Body of pancreas (tissue), 4 donors: ENCODE results near the gene SLC22A23. TPM values are rescaled to one million over a fixed set of nuclear protein-coding genes. Genes with fewer than 3 reads are reported as not detected.
A peak's percentile ranks its signal among the peaks of the same experiment; 100 is the strongest.

ENCODE experiments used
- ATAC-seq: fragments of 150-250 bp; one replicate; pipeline ENCODE4 v1.9.1; 2016
- DNase-seq, 4 donors: peaks; one replicate each; pipeline ENCODE4 v3.0.0-alpha.2; 2019
- H3K27ac ChIP-seq, 4 donors: fragments of 200-600 bp; sonication (generic); 1 replicate in 3 of 4; 2 replicates in 1 of 4; pipeline versions ENCODE4 v1.5.1 to v1.6.1; 2016 to 2019; ENCODE audit warnings: mild to moderate bottlenecking in 1 of 4, mixed read lengths in 1 of 4, moderate library complexity in 1 of 4
- H3K27me3 ChIP-seq, 2 donors: fragments of 200-600 bp; sonication (generic); one replicate each; pipeline ENCODE4 v1.6.0; 2016; ENCODE audit warnings: mild to moderate bottlenecking in 1 of 2
- H3K36me3 ChIP-seq, 2 donors: fragments of 200-600 bp; sonication (generic); replicated peaks in 1 of 2; 2 replicates each; pipeline ENCODE4 v1.5.1; 2016; ENCODE audit warnings: low read depth in 2 of 2; ENCODE audit not compliant: insufficient read depth in 1 of 2
- H3K4me1 ChIP-seq: fragments of 200-600 bp; sonication (generic); one replicate; pipeline ENCODE4 v1.6.0; 2016
- H3K4me3 ChIP-seq, 2 donors: fragments of 200-600 bp; sonication (generic); 1 replicate in 1 of 2; 2 replicates in 1 of 2; pipeline ENCODE4 v1.5.1; 2016 to 2019
- H3K9me3 ChIP-seq, 3 donors: fragments of 200-600 bp; sonication (generic); 1 replicate in 2 of 3; 2 replicates in 1 of 3; pipeline ENCODE4 v1.5.1; 2016
- CTCF ChIP-seq, 7 experiments: fragments of 450-650 bp in 4 of 7; fragments of 200-600 bp in 3 of 7; sonication (generic) in 3 of 7; IDR thresholded peaks; one replicate each; pipeline ENCODE4 v1.5.1; 2016 to 2019; ENCODE audit warnings: antibody characterized with exemption in 7 of 7
- POLR2A ChIP-seq, 3 donors: fragments of 450-650 bp; IDR thresholded peaks; one replicate each; pipeline ENCODE4 v1.6.1; 2016; ENCODE audit warnings: antibody characterized with exemption in 3 of 3, mild to moderate bottlenecking in 2 of 3
- WGBS, 2 donors: methylation state at CpG; one replicate each; pipeline ENCODE4 v1.1.5; 2017; 5-methylcytosine and 5-hydroxymethylcytosine counted together
- intact Hi-C: fragments of 100-400 bp; cut with DNase I; formaldehyde crosslinking; loops from one replicate; pipeline ENCODE4 v1.15.1; 2023
- total RNA-seq, 2 donors: library from RNA; depleted of rRNA; stranded (reverse); fragments of >200 nt; gene quantifications; one replicate each; pipeline ENCODE4 v1.1.0, GENCODE V29; 2016

Gene SLC22A23
- total RNA-seq, 2 donors from 2014 or later, result 20.4 to 32.2 TPM

GRCh38 chr6:3328145-3328544, 128.7 kb downstream of the SLC22A23 start:
- intact Hi-C loops, result no loop called here
- TF ChIP-seq CTCF (IDR thresholded peaks at IDR 0.05) (no peak), POLR2A (IDR thresholded peaks at IDR 0.05) (no peak)
- DNase-seq (peak in 1 of 4 donors; percentile 45), ATAC-seq (no peak)
- Histone ChIP-seq H3K27ac (peak overlapping the region in 3 of 4 donors; percentile 86 to 95 (median 89)), H3K4me3 (no peak overlapping the region), H3K9me3 (no peaks in the 10 kb centered on the region), H3K4me1 (peaks cover 69% of the 10 kb centered on the region), H3K27me3 (no peaks in the 10 kb centered on the region), H3K36me3 (no peaks in the 10 kb centered on the region)
- 66 to 82% methylated on average over 12 of the region's 12 CpGs for WGBS, 2 donors

- Histone ChIP-seq H3K27me3 (no peaks in the 10 kb centered on the region), H3K36me3 (no peaks in the 10 kb centered on the region), H3K4me1 (peaks cover 63% of the 10 kb centered on the region), H3K4me3 (no peak overlapping the region), H3K9me3 (no peaks in the 10 kb centered on the region), H3K27ac (peak overlapping the region in 2 of 4 donors; percentile 18 to 43)
- DNase-seq (no peak), ATAC-seq (no peak)
- 89 to 92% methylated on average over 3 of the region's 3 CpGs for WGBS, 2 donors
- intact Hi-C loops, result no loop called here
- TF ChIP-seq CTCF (IDR thresholded peaks at IDR 0.05) (no peak), POLR2A (IDR thresholded peaks at IDR 0.05) (no peak)
Observed at GRCh38 chr6:3327403-3327802, 129.4 kb downstream of the SLC22A23 start.

GRCh38 chr6:3326981-3327380, 129.9 kb downstream of the SLC22A23 start:
- no peak for DNase-seq
- peak overlapping the region in 2 of 4 donors; percentile 18 to 43 for H3K27ac ChIP-seq
- no peak for ATAC-seq
- H3K36me3 ChIP-seq, result no peaks in the 10 kb centered on the region
- TF ChIP-seq CTCF (IDR thresholded peaks at IDR 0.05), result no peak
- H3K4me1 ChIP-seq, result peaks cover 61% of the 10 kb centered on the region
- H3K9me3 ChIP-seq, result no peaks in the 10 kb centered on the region
- WGBS, 2 donors, result 36 to 38% methylated on average over 8 to 9 of the region's 9 CpGs
- no peak overlapping the region for H3K4me3 ChIP-seq
- no peaks in the 10 kb centered on the region for H3K27me3 ChIP-seq
- intact Hi-C loops, result no loop called here

- Histone ChIP-seq H3K9me3 (no peaks in the 10 kb centered on the region), H3K27ac (peak overlapping the region in 2 of 4 donors; percentile 2 to 43), H3K36me3 (no peaks in the 10 kb centered on the region), H3K4me3 (no peak overlapping the region), H3K27me3 (no peaks in the 10 kb centered on the region), H3K4me1 (peaks cover 61% of the 10 kb centered on the region)
- intact Hi-C loops, result no loop called here
- DNase-seq, result no peak
- TF ChIP-seq POLR2A (IDR thresholded peaks at IDR 0.05) (no peak), CTCF (IDR thresholded peaks at IDR 0.05) (no peak)
- 87 to 89% methylated on average over 11 of the region's 11 CpGs for WGBS, 2 donors
- no peak for ATAC-seq
Observed at GRCh38 chr6:3326184-3326971, 130.5 kb downstream of the SLC22A23 start.

- H3K4me1 ChIP-seq, result peaks cover 50% of the 10 kb centered on the region
- no peak for TF ChIP-seq POLR2A (IDR thresholded peaks at IDR 0.05)
- TF ChIP-seq CTCF (IDR thresholded peaks at IDR 0.05), result no peak
- ATAC-seq (no peak), DNase-seq (peak in 2 of 4 donors; percentile 46 to 61)
- H3K36me3 ChIP-seq, result no peaks in the 10 kb centered on the region
- no peak overlapping the region for H3K4me3 ChIP-seq
- peak overlapping the region in 1 of 4 donors; percentile 47 for H3K27ac ChIP-seq
- intact Hi-C loops, result no loop called here
- H3K9me3 ChIP-seq, result no peaks in the 10 kb centered on the region
- H3K27me3 ChIP-seq, result no peaks in the 10 kb centered on the region
Observed at GRCh38 chr6:3325210-3325609, 131.6 kb downstream of the SLC22A23 start.
